WERI-Rb-1 (cell line): ENCODE results near the gene PIM2.

Experiments
- DNase-seq: peaks from one replicate; pipeline ENCODE4 v3.0.0-alpha.2; 2020
- H3K27ac ChIP-seq: fragments of 250-450 bp; sonication (Bioruptor Pico); 2 replicates; pipeline ENCODE4 v1.5.1; 2020; ENCODE audit warnings: mild to moderate bottlenecking, moderate library complexity
- H3K27me3 ChIP-seq: fragments of 250-450 bp; sonication (Bioruptor Pico); 2 replicates; pipeline ENCODE4 v1.5.1; 2021; ENCODE audit warnings: mild to moderate bottlenecking, low read depth, moderate library complexity; ENCODE audit not compliant: insufficient read depth, severe bottlenecking
- H3K36me3 ChIP-seq: fragments of 250-450 bp; sonication (Bioruptor Pico); 2 replicates; pipeline ENCODE4 v1.5.1; 2020; ENCODE audit warnings: mild to moderate bottlenecking, moderate library complexity
- H3K4me3 ChIP-seq: 2 replicates; pipeline ENCODE4 v1.5.1; 2011; ENCODE audit warnings: low read depth, mild to moderate bottlenecking, control low read depth, low read length
- H3K9me3 ChIP-seq: fragments of 250-450 bp; sonication (Bioruptor Pico); 2 replicates; pipeline ENCODE4 v1.5.1; 2021; ENCODE audit warnings: mild to moderate bottlenecking, moderate library complexity; ENCODE audit not compliant: severe bottlenecking
- CTCF ChIP-seq: IDR thresholded peaks from 2 replicates; pipeline ENCODE4 v1.5.1; 2011; ENCODE audit warnings: low read depth, mild to moderate bottlenecking, control low read depth, inconsistent platforms, low read length

PIM2 gene

GRCh38 chrX:48938721-48939425 lies 20.0 kb upstream of the PIM2 start:
- Histone ChIP-seq H3K4me3 (no peak overlapping the region), H3K36me3 (peaks cover 14% of the 10 kb centered on the region), H3K9me3 (no peaks in the 10 kb centered on the region), H3K27ac (no peak overlapping the region), H3K27me3 (no peaks in the 10 kb centered on the region)
- TF ChIP-seq CTCF, result no peak
- no peak for DNase-seq

DNA sequence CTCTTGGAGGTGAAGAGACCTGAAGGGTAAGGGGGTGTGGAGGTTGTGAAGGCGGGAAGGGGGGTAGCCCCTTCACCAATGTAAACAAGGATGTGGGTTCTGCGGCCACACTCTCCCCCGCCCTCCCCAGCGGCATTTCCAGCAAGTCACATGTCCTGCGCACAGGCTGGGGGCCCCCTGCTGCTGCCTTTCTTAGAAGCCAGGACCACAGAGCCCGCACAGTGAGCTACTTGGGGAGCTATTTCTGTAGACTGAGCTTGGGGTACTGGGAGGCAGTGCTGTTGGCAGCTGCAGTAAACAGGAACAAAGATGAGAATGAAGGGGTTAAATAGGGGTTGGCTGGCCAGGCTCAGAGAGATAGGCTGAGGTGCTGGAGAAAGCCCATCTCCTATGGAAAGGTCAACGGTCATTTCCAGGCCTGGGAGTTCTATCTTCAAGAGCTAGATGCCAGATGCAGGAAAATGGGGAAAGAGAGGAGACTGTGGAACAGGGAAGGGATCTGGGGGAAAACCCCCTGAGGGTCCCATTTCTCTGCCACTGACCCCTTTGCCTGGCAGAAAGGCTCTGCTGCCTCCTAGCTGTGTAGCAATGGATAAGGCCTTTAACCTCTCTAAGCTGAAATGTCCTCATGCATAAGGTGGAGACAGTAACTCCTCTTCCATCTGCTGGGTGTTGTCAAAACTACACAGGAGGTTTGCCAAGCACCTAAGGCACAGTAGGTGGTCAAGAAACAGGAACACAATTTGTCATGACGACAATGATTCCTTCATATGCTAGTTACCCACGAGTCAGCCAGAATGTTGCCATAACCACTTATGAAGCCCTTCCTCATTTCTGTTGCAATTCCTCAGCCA lies 18.5 kb upstream of the PIM2 start:
- Histone ChIP-seq H3K27me3 (no peaks in the 10 kb centered on the region), H3K36me3 (peaks cover 12% of the 10 kb centered on the region), H3K4me3 (no peak overlapping the region), H3K27ac (no peak overlapping the region), H3K9me3 (no peaks in the 10 kb centered on the region)
- no peak for DNase-seq
- TF ChIP-seq CTCF, result peak; percentile 46; the same call in 1 of the 2 replicates

GRCh38 chrX:48936429-48937053 lies 17.7 kb upstream of the PIM2 start:
- Histone ChIP-seq H3K4me3 (no peak overlapping the region), H3K27me3 (no peaks in the 10 kb centered on the region), H3K27ac (no peak overlapping the region), H3K9me3 (no peaks in the 10 kb centered on the region), H3K36me3 (peaks cover 12% of the 10 kb centered on the region)
- no peak for TF ChIP-seq CTCF
- no peak for DNase-seq

GRCh38 chrX:48935301-48935670 lies 16.5 kb upstream of the PIM2 start:
- Histone ChIP-seq H3K9me3 (no peaks in the 10 kb centered on the region), H3K27ac (no peak overlapping the region), H3K4me3 (no peak overlapping the region), H3K27me3 (no peaks in the 10 kb centered on the region), H3K36me3 (peaks cover 12% of the 10 kb centered on the region)
- no peak for TF ChIP-seq CTCF
- DNase-seq, result no peak

- TF ChIP-seq CTCF, result no peak
- Histone ChIP-seq H3K27me3 (no peaks in the 10 kb centered on the region), H3K27ac (no peak overlapping the region), H3K36me3 (peaks cover 14% of the 10 kb centered on the region), H3K9me3 (no peaks in the 10 kb centered on the region), H3K4me3 (no peak overlapping the region)
- DNase-seq, result no peak
Measured at GRCh38 chrX:48934581-48935300, 15.9 kb upstream of the PIM2 start.
